Astrocyte (in vitro differentiated cells and primary cell): ENCODE measurements around the gene SPTB.

Experiments used
- CTCF ChIP-seq: IDR thresholded peaks from 2 replicates; pipeline ENCODE4 v1.5.1; 2011; ENCODE audit warnings: low read depth, mild to moderate bottlenecking, inconsistent platforms, low read length, moderate library complexity; ENCODE audit not compliant: insufficient read depth
- EZH2 ChIP-seq: IDR thresholded peaks from 2 replicates; pipeline ENCODE4 v1.6.1; 2012; ENCODE audit warnings: mild to moderate bottlenecking, low read length, inconsistent platforms; ENCODE audit not compliant: insufficient read depth

GRCh38 chr14:64708148-64709004 lies 171.3 kb downstream of the SPTB start:
- TF ChIP-seq EZH2 (no peak), CTCF (no peak)
